SK-N-SH treated with all-trans-retinoic acid at 6 μM for 48 hours (cell line): ENCODE data around the gene KIF23.
A peak's percentile ranks its signal among the peaks of the same experiment; 100 is the strongest.

ENCODE experiments used
- ATAC-seq: fragments of 200-7000 bp; cut with Tn5 transposase; 3 replicates; pipeline ENCODE4 v1.9.1; 2020; ENCODE audit warnings: mild to moderate bottlenecking, moderate library complexity
- ARNTL ChIP-seq: fragments of 450-650 bp; formaldehyde crosslinking; IDR thresholded peaks from 2 replicates; pipeline ENCODE4 v1.5.0; 2020; ENCODE audit warnings: low read depth, mild to moderate bottlenecking, moderate library complexity, borderline replicate concordance
- BACH2 ChIP-seq: fragments of 250-450 bp; sonication (Bioruptor Pico); IDR thresholded peaks from 2 replicates; pipeline ENCODE4 v1.9.0; 2021; ENCODE audit warnings: mild to moderate bottlenecking, borderline replicate concordance
- CREB5 ChIP-seq: fragments of 250-450 bp; sonication (Bioruptor Pico); IDR thresholded peaks from 2 replicates; pipeline ENCODE4 v1.5.1; 2020; ENCODE audit warnings: low read depth, mild to moderate bottlenecking, moderate library complexity
- CSDC2 ChIP-seq: fragments of 250-450 bp; sonication (Bioruptor Pico); IDR thresholded peaks from 2 replicates; pipeline ENCODE4 v1.5.0; 2020; ENCODE audit warnings: mild to moderate bottlenecking, moderate library complexity
- CSRNP3 ChIP-seq: fragments of 250-450 bp; sonication (Bioruptor Pico); IDR thresholded peaks from 2 replicates; pipeline ENCODE4 v1.5.1; 2021; ENCODE audit warnings: mild to moderate bottlenecking, moderate library complexity
- ESRRG ChIP-seq: fragments of 250-450 bp; sonication (Bioruptor Pico); IDR thresholded peaks from 2 replicates; pipeline ENCODE4 v1.6.1; 2021; ENCODE audit warnings: mild to moderate bottlenecking
- GLIS3 ChIP-seq: fragments of 250-450 bp; sonication (Bioruptor Pico); IDR thresholded peaks from 2 replicates; pipeline ENCODE4 v1.5.0; 2020; ENCODE audit warnings: mild to moderate bottlenecking, moderate library complexity
- ISL1 ChIP-seq: fragments of 250-450 bp; sonication (Bioruptor Pico); IDR thresholded peaks from 2 replicates; pipeline ENCODE4 v2.1.2; 2022; ENCODE audit warnings: mild to moderate bottlenecking, moderate library complexity
- OSR1 ChIP-seq: fragments of 250-450 bp; sonication (Bioruptor Pico); IDR thresholded peaks from 2 replicates; pipeline ENCODE4 v1.8.0; 2022; ENCODE audit warnings: moderate library complexity, mild to moderate bottlenecking, inconsistent platforms
- PATZ1 ChIP-seq: fragments of 250-450 bp; sonication (Bioruptor Pico); IDR thresholded peaks from 2 replicates; pipeline ENCODE4 v1.8.0; 2020; ENCODE audit warnings: mild to moderate bottlenecking, moderate library complexity, borderline replicate concordance
- POU6F1 ChIP-seq: fragments of 250-450 bp; sonication (Bioruptor Pico); IDR thresholded peaks from 2 replicates; pipeline ENCODE4 v1.8.0; 2021; ENCODE audit warnings: low read depth, mild to moderate bottlenecking, moderate library complexity, borderline replicate concordance
- PPARA ChIP-seq: fragments of 250-450 bp; sonication (Bioruptor Pico); IDR thresholded peaks from 2 replicates; pipeline ENCODE4 v1.5.0; 2020; ENCODE audit warnings: mild to moderate bottlenecking, borderline replicate concordance
- RARB ChIP-seq: fragments of 250-450 bp; sonication (Bioruptor Pico); IDR thresholded peaks from 2 replicates; pipeline ENCODE4 v1.8.0; 2021; ENCODE audit warnings: mild to moderate bottlenecking, moderate library complexity
- TCF4 ChIP-seq: fragments of 250-450 bp; sonication (Bioruptor Pico); IDR thresholded peaks from 2 replicates; pipeline ENCODE4 v1.8.0; 2021; ENCODE audit warnings: mild to moderate bottlenecking, moderate library complexity, borderline replicate concordance
- TOX ChIP-seq: fragments of 250-450 bp; sonication (Bioruptor Pico); IDR thresholded peaks from 2 replicates; pipeline ENCODE4 v1.8.0; 2021; ENCODE audit warnings: mild to moderate bottlenecking, moderate library complexity, borderline replicate concordance
- TSHZ2 ChIP-seq: fragments of 250-450 bp; sonication (Bioruptor Pico); IDR thresholded peaks from 2 replicates; pipeline ENCODE4 v1.5.0; 2020; ENCODE audit warnings: mild to moderate bottlenecking, moderate library complexity
- ZFP3 ChIP-seq: fragments of 250-450 bp; sonication (Bioruptor Pico); IDR thresholded peaks from 2 replicates; pipeline ENCODE4 v1.5.0; 2020; ENCODE audit warnings: mild to moderate bottlenecking, moderate library complexity
- ZFP30 ChIP-seq: fragments of 450-650 bp; formaldehyde crosslinking; IDR thresholded peaks from 2 replicates; pipeline ENCODE4 v1.5.0; 2022; ENCODE audit warnings: mild to moderate bottlenecking, moderate library complexity
- ZNF565 ChIP-seq: fragments of 450-650 bp; formaldehyde crosslinking; conservative IDR thresholded peaks from 2 replicates; pipeline ENCODE4 v1.5.0; 2020; ENCODE audit warnings: low read depth, mild to moderate bottlenecking, moderate library complexity
- ZNF70 ChIP-seq: fragments of 450-650 bp; formaldehyde crosslinking; IDR thresholded peaks from 2 replicates; pipeline ENCODE4 v1.5.0; 2020; ENCODE audit warnings: mild to moderate bottlenecking, moderate library complexity
- ZNF8 ChIP-seq: fragments of 450-650 bp; formaldehyde crosslinking; IDR thresholded peaks from 2 replicates; pipeline ENCODE4 v1.5.0; 2020; ENCODE audit warnings: mild to moderate bottlenecking, moderate library complexity

KIF23 gene

GRCh38 chr15:69459066-69459465, 44.9 kb downstream of the KIF23 start:
- no peak for ATAC-seq
- no peak for TF ChIP-seq ZFP30 (CRISPR knock-in tag)
- no peak for TF ChIP-seq OSR1
- no peak for TF ChIP-seq ZFP3 (CRISPR knock-in tag)
- TF ChIP-seq TSHZ2 (CRISPR knock-in tag) = no peak
- no peak for TF ChIP-seq ESRRG
- TF ChIP-seq BACH2 (CRISPR knock-in tag) = no peak
- TF ChIP-seq PPARA = no peak
- no peak for TF ChIP-seq TCF4 (CRISPR knock-in tag)
- TF ChIP-seq ZNF565 (CRISPR knock-in tag) = no peak
- no peak for TF ChIP-seq ISL1 (CRISPR knock-in tag)
- TF ChIP-seq ARNTL (CRISPR knock-in tag) = no peak
- no peak for TF ChIP-seq POU6F1 (CRISPR knock-in tag)
- TF ChIP-seq GLIS3 (CRISPR knock-in tag) = no peak
- no peak for TF ChIP-seq RARB (CRISPR knock-in tag)
- no peak for TF ChIP-seq CSDC2 (CRISPR knock-in tag)
- TF ChIP-seq ZNF8 (CRISPR knock-in tag) = no peak
- no peak for TF ChIP-seq ZNF70
- TF ChIP-seq PATZ1 = no peak
- no peak for TF ChIP-seq TOX
- TF ChIP-seq CREB5 (CRISPR knock-in tag) = no peak

GRCh38 chr15:69460481-69460880, 46.3 kb downstream of the KIF23 start:
- TF ChIP-seq POU6F1 (CRISPR knock-in tag) (no peak), OSR1 (no peak), ZNF565 (CRISPR knock-in tag) (no peak), CSRNP3 (CRISPR knock-in tag) (no peak)
- ATAC-seq = no peak

- ATAC-seq = peak; percentile 4
- TF ChIP-seq ZNF8 (CRISPR knock-in tag) = no peak
- TF ChIP-seq TSHZ2 (CRISPR knock-in tag) = no peak
- TF ChIP-seq ISL1 (CRISPR knock-in tag) = no peak
- TF ChIP-seq, all 23 proteins: peak for 0
Observed at GRCh38 chr15:69462030-69462492, 47.9 kb downstream of the KIF23 start.
